ENCODE measurements around the gene ZNF768.
"Not testable (repeated sequence)": the region's sequence is repeated elsewhere in the genome, so short reads cannot be mapped to it uniquely, and the experiment has no call there.

The ZNF768 gene

DNA sequence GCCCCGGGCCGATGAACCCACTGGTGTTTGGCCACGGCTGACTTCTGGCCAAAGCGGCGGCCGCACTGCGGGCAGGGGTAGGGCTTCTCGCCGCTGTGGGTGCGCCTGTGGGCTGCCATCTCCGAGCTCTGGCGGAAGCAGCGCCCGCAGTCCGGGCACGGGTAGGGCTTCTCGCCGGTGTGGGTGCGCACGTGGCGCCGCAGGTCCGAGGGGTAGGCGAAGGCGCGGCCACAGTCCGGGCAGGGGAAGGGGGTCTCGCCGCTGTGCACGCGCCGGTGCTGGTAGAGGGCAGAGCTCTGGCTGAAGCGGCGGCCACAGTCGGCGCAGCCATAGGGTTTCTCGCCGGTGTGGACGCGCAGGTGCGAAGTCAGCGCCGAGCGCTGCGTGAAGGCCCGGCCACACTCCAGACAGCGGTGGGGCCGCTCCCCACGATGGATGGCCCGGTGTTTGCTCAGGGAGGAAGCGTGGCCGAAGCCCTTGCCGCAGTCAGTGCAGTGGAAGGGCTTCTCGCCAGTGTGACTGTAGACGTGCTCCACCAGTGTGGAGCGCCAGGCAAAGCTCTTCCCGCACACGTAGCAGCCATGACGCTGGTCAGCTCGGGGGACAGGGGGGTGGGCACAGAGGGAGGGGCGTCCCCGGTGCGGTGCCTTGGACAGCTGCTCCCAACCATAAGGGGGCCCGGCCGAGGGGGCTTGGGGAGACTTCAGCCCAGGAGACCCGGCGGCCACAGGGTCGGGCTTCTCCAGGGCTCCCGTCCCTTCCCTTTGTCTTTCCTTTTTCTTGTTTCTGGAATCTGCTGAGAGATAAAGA, 29.2 kb upstream of the ZNF768 start:
- no peak for DNase-seq

DNA sequence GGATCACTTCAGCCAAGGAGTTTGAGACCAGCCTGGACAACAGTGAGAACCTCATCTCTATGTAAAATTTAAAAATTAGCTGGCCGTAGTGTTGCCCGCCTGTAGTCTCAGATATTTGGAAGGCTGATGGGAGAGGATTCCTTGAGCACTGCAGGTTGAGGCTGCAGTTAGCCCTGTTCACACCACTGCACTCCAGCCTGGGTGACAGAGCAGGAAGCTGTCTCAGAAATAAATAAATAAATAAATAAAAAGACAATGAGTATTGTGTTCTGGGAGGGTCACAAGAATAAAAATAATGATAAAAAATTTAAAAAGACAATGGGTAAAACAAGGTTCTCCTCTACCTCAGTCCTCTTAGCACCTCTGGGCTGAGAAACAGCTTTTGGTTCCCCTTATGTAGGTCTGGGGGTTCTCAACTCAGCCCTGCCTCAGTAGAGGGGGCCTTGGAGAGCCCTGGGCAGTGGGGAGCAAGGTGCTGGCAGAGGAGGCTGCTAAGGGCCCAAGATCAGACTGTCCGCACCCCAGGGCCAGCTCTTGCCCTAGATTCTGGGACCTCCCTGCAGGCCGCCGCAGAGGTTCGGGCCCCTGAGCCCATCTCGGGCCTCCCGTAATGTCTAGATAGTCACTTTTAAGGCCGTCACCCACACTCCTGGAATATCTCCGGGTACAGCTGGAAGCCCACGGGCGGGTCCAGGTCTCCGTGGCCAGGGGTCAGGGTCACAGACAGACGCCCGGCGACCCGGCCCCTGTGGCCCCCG, 28.4 kb upstream of the ZNF768 start:
- no peak for DNase-seq

DNA sequence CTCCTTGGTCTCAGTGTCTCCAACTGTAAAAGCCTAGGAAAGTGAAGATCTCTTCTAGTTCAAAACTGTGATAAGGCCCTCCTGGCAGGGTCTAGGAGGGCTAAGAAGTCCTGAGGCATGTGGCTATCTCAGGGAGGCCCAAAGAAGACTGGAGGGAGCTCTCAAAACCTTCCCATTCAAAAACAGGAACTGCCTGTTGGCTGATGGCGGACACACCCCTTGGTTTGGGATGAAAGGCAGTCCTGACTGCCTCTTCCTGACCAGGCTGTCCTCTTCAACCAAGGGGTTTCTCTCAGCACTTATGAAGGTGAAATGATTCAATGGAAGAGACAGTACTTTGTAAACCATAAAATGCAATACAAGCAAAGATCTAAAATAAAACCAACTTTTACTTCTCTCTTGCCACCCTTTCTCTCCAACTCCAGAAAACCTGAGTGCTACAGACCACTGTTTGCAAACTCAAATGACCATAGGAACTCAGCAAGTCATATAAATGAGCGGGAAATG, 27.1 kb upstream of the ZNF768 start:
- no peak for DNase-seq

DNA sequence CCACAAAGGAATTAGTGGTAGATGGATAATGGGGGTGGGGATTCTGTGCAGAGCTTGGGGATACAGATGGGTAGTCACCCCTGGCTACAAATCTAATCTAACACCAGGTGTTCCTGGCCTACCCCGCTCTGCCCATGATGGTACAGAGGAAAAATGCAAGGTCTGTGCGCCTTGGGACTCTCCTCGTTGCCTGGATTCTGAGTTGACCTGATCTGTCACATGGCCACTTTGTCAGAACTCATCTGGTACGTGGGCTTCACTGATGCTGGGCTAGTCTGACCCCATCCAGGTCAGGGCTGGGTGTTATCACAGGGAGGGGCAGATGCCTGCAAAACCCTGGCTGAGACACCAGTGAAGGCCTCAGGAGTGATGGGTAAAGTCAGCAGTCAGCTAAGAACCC, 26.6 kb upstream of the ZNF768 start:
- no peak for DNase-seq

DNA sequence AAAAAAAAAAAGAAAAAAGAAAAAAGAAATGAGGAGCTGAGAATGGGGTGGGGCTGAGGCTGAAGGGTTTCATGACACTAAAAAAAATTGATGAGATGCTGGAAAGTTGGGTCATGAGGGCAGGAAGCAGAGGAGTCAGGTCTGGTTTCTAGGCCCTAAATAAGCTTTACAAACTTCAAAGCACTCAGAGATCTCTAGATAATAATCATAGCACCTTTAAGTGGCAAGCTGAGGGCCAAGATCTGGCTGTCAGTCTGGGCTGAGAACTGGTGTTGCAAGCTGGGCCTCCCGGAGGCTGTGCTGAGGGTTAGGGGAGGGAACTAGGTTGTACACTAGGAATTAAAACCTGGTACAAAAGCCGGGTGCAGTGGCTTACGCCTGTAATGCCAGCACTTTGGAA, 25.4 kb upstream of the ZNF768 start:
- DNase-seq: peak; percentile 88

DNA sequence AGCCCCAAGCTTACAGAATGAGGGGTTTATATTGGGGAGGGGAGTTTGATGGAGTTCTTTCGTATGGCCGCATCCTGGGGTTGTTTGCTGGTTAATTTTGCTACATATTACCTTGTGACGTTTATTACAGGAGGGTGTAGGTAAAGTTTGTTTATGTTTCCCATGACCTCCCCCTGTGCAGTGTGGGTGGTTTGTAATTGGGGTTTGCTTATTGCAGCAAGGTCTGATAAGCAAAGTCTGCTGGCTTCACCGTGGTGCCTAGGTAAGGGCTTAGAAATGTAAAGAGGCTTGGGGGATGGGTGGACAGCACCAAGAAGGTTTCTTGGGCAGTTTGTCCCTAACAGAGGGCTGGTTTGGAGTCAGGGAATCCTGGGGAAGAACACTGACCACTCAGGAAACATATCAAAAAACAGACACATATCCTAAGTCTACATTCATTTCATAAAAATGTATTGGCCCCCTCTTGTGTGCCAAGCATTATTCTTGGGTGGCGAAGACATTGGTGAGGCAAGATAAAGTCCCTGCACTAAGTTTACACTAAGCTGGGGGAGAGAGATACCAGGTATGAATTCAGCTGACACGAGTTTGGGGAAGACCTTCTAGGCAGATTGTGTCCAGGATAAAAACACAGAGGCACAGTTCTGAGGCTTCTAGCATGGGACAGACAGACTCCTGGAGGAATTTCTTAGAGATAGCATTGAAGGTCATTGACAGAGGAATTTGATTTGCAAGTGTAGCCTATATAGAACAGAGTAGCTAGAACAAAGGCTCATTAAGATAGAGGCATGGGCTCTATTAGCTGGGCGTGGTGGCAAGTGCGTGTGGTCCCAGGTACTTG, 22.3 kb upstream of the ZNF768 start:
- no peak for DNase-seq

DNA sequence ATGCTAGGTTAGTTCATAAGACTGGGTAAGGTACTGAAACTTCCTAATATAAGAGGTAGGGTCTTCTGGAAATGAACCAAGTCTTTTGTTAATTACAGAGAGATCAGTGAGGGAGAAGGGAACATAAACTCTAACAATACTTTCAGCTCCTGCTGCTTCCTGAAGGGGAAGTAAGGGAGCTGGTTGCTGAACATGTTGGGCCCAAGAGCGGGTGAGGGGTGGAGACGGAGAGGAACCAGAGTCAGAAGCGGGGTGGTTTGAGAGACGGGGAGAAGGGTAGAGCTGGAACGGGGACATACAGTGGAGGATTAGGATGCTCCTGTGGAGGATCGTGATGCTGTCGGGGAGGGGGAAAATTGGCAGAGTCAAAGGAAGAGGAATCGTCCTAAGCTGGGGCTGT, 19.7 kb upstream of the ZNF768 start:
- no peak for DNase-seq

DNA sequence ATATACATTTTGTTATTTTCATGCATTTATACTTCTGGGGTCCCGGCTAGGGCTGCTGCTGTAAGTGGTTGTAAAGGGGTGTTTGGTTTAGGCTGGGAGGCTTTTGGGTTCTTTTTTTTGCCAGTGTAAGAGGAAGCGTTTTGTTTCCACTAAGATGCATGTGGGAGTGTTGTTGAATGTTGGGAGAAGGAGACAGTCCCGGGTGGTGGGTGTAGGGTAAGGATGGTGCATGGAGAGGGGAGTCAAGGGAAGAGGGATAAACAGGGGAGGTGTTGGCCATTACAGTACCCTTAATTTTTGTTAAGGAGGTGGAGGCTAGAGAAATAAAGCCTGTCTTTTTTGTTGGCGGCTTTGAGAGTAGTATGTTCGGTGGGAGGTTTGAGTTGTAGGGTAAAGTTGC, 16.7 kb upstream of the ZNF768 start:
- no peak for DNase-seq

DNA sequence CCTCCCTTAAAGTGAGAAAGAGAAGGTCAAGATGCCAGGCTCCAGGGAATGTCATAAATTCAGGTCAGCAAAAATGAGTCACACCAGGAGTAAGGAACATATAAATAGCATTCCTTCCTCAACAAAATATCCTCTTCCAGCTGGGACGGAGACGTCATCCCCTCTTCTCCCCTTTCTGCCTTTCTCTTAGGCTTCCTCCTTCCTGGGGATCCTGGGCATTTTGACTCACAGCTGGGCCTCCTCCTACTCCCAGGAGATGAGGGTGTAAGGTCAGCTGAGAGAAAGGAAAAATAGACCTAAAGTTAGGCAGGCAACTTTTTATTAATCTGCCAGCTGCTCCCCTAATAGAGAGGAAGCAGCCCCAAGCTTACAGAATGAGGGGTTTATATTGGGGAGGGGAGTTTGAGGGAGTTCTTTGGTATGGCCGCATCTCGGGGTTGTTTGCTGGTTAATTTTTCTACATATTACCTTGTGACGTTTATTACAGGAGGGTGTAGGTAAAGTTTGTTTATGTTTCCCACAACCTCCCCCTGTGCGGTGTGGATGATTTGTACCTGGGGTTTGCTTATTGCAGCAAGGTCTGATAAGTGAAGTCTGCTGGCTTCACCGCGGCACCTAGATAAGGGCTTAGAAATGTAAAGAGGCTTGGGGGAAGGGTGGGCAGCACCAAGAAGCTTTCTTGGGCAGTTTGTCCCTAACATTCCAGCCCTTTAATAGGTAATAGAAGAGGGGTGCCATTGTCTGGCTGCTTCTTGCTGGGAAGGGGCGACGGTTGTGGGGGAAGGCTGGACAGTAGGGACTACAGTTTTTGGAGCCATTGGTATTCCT, 15.3 kb upstream of the ZNF768 start:
- no peak for DNase-seq

DNA sequence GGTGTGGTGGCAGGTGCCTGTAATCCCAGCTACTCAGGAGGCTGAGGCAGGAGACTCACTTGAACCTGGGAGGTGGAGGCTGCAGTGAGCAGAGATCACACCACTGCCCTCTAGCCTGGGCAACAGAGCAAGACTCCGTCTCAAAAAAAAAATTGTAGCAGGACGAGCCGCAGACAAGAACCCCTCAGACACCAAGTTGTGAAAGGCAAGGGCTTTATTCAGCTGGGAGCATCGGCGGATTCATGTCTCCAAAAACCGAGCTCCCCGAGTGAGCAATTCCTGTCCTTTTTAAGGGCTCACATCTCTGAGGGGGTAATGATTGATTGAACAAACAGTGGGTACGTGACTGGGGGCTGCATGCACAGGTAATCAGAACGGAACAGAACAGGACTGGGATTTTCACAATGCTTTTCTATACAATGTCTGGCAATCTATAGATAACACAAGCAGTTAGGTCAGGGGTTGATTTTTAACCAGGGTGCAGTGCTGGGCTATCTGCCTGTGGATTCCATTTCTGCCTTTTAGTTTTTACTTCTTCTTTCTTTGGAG, 14.6 kb upstream of the ZNF768 start:
- DNase-seq: not testable (repeated sequence)

DNA sequence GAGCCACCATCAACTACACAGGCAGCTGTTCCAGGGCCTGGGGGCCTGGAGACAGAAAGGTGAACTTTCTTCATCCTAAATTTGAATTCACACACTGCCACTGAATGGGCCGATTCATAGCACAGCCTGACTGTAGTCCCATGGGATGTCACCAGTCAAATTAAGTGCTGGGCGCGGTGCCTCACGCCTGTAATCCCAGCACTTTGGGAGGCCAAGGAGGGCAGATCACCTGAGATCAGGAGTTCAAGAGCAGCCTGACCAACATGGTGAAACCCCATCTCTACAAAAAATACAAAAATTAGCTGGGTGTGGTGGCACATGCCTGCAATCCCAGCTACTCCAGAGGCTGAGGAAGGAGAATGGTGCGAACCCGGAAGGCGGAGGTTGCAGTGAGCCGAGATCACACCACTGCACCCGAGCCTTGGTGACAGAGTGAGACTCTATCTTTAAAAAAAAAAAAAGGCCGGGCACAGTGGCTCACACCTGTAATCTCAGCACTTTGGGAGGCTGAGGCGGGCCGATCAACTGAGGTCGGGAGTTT, 13.7 kb upstream of the ZNF768 start:
- not testable (repeated sequence) for DNase-seq

DNA sequence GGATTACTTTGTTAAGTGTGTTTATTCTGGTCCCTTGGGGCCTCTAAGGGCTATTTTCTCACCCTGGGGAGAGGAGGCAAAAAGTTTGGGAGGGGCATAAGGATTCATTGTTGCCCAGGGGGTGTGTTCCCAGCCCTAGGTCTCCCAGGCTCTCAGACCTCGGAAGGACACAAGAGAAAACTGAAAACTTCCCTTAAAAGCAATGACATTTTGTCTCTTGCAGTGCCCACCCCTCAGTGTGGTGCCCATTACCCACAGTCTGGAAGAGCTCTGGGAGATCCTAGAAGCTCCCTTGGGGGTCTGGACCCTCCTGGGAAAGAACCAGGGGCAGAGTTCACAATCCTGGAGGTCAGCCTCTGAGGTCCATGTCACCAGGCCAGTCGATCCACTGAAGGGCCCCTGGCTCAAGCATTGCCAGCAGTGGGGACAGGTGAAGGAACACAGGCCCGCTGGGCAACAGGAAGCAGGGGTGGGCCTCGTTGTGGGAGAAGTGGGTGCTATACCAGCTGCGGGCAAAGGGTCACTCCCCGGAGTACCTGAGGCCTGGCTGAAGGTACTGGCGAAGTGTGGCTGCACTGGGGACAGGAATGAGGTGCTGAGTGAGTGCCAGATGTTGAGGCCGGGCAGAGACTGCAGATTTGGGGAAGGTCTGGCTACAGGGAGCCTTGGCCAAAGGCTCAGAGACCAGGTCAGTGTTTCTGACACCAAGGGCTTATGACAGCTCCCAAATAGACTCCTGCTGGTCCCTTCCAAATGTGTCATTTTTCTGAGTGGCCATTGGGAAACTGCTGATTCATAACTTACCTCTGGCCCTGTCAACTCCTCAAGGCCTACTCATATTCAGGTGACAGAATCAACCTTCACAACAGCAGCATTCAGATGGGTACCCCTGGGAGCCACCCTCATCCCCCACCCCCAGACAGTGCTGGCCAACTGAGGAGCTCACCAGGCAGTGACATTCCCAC, 12.9 kb upstream of the ZNF768 start:
- no peak for DNase-seq

DNA sequence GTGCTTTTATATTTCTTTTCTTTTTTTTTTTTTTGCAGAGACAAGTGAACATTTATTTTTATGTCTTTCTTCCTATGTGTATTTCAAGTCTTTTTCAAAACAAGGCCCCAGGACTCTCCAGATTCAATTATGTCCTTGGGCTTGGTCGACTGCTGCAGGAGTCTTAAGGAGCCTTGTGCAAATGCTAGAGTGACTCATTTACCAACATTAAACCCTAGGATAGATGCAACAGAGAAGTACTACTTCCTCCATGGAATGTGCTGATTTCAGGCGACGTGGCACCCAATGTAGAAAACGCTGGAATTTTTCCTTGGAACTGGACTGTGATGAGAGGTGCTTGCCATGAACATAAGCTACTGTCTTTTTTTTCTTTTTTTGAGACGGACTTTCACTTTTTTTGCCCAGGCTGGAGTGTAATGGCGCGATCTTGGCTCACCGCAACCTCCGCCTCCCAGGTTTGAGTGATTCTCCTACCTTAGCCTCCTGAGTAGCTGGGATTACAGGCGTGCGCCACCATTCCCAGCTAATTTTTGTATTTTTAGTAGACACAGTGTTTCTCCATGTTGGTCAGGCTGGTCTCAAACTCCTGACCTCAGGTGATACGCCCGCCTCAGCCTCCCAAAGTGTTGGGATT, 10.1 kb upstream of the ZNF768 start:
- DNase-seq: not testable (repeated sequence)

DNA sequence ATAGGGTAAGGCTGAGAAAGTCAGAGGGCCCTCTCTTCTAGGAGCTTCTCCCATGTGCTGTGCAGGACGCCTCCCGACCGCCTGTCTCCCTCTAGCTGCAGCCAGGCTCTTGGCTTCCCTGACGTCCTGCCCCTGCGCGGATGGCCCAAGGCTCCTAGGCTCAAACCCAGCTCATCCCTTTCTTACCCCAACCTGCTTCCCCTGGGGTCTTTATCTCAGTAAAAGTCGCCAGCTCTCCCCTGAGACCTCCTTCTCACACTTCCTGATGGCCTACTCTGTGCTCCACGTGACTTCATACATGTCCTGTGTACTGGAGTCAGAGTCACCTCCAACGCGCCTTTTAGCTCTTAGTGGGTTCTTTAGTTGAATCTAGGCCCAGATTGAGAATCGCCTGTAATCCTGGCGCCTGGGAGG, 9.4 kb upstream of the ZNF768 start:
- DNase-seq: peak; percentile 88

DNA sequence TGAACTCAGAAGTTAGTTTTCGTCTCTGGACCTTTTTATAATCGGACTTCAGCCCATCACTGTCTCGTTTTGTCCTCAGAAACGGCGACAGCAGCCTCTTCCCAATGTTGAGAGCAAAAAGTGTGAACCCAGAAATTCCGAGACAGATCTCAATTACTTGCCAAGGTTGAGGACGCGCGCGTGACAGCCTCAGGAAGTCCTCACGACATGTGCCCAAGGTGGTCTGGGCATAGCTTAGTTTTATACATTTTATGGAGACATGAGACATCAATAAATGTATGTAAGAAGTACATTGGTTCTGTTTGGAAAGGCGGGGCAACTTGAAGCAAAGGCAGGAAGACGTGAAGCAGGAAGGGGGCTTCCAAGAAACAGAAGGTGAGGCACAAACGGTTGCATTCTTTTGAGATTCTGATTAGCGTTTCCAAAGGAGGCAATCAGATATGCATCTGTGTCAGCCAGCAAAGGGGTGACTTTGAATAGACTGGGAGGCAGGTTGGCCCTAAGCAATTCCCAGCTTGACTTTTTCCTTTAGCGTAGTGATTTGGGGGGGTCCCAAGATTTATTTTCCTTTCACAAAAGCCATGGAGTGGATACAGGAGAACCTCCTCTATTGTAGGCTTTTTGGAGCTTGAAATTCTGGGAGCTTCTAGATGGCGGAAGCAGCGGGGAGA, 8.9 kb upstream of the ZNF768 start:
- DNase-seq: no peak

DNA sequence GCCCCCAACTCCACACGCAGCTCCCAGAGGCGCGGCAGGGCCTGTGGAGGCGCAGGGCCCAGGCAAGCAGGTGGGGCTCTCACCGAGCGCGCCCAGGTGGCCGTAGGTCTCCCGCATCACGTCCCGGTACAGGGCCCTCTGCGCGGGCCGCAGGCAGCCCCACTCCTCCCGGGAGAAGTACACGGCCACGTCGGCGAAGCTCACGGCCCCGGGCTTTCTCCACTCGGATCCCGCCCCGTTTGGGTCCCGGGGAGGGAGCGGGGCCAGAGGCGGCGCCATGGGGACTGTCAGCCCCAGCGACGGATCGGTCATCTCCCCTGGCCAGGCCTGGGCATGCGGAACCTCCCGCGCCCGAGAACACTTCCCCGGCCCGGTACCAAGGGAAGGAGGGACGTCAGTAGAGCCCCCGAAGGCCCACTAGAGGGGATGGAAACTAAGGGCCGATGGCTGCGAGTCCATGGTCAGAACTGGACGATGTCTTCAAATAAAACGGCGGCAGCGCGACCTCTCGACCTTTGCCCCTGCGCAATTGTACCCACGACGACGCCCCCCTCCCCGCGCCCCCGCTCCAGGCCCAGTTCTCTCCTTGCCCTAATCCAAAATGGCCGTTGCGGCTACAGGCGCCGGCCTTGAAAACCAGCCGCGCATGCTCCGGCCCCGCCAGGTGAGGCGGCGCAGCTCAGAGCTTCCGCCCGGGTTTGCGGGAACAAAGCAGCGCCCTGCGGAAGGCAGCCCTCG, 8.2 kb upstream of the ZNF768 start, which contains the start of gene ZNF747:
Gene ZNF747 (minus strand): TSS at position 491 of the 738 bp plus-strand sequence. CDS start 179 bp downstream, at position 312.
- peak; percentile 97 for DNase-seq

DNA sequence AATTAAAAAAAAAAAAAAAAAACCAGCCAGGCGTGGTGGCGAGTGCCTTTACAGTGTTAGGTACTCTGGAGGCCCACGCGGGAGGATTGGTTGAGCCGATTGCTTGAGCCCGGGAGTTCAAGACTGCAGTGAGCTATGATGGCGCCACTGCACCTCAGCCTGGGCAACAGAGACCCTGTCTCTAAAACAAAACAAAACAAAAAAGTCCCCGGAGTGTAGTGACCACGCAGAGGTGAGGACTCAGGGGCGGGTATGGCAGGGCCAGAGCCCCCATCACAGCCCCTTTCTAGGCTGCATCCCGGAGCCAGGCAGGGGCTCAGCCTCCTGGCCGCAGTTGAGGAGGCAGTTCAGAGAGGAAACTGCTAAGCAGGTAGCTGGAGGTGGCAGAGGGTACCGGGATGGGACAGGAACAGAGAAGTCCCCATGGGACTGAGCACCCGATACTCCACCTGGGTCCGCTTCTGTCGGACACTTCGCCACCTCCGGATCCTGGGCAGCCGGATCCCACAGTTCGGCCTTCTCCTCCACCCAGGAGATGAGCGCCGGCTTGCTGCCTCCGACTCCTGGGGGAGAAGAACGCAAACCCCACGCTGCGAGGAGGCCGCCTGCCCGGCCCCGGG, 7.5 kb upstream of the ZNF768 start:
- no peak for DNase-seq

DNA sequence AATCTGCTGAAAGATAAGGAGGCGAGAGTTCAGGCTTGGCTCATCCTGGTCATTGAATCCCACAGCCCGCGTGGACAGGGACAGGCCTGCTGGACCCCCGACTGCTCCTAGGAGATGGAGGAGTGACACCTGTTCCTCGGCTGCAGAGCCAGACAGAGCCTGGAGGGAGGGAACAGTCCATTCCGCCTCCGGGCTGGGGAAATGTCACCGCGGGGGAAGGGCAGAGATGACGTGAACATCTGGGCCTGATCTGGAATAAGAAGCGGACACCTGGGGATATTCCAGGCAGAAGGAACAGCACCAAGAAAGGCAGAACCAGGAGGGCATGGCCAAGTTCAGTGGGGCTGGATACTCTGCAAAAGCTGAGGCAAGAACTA, 6.8 kb upstream of the ZNF768 start:
- DNase-seq: no peak

Measured in activated effector memory CD4-positive, alpha-beta T cell treated with anti-CD3 and anti-CD28 coated beads, Interleukin-2, amount 50 U/mL, for 16 hours (primary cell).